Upper lobe of left lung (tissue), 6 donors: Measurements from ENCODE around the gene TMEFF1. TPM values are rescaled to one million over a fixed set of nuclear protein-coding genes. Genes with fewer than 3 reads are reported as not detected.

ENCODE experiments used
- ATAC-seq, 2 donors: fragments of 200-7000 bp; cut with Tn5 transposase; one replicate each; pipeline ENCODE4 v1.9.1; 2022; ENCODE audit warnings: mild to moderate bottlenecking in 2 of 2, moderate library complexity in 2 of 2; ENCODE audit not compliant: low FRiP score in 2 of 2
- DNase-seq, 2 donors: peaks; one replicate each; pipeline ENCODE4 v3.0.0-alpha.2; 2019 to 2020
- H3K27ac ChIP-seq, 4 donors: fragments of 200-600 bp; sonication (generic); one replicate each; pipeline ENCODE4 v1.5.1; 2016 to 2019
- H3K27me3 ChIP-seq, 4 donors: fragments of 200-600 bp; sonication (generic); one replicate each; pipeline ENCODE4 v1.5.1; 2017 to 2019
- H3K36me3 ChIP-seq, 4 donors: fragments of 200-600 bp; sonication (generic); one replicate each; pipeline ENCODE4 v1.5.1; 2016 to 2019
- H3K4me1 ChIP-seq, 4 donors: fragments of 200-600 bp; sonication (generic); one replicate each; pipeline ENCODE4 v1.5.1; 2018 to 2019
- H3K4me3 ChIP-seq, 4 donors: fragments of 200-600 bp; sonication (generic); one replicate each; pipeline ENCODE4 v1.5.1; 2017 to 2019; ENCODE audit warnings: mild to moderate bottlenecking in 2 of 4, moderate library complexity in 1 of 4
- H3K9me3 ChIP-seq, 4 donors: fragments of 200-600 bp; sonication (generic); one replicate each; pipeline ENCODE4 v1.5.1; 2018 to 2019
- EP300 ChIP-seq, 4 donors: sonication (generic); formaldehyde crosslinking; IDR thresholded peaks; one replicate each; pipeline ENCODE4 v1.5.1; 2017; ENCODE audit warnings: antibody characterized with exemption in 4 of 4, control low read depth in 2 of 4
- POLR2A ChIP-seq, 4 donors: fragments of 450-650 bp; IDR thresholded peaks; one replicate each; pipeline ENCODE4 v1.5.1; 2016 to 2017; ENCODE audit warnings: antibody characterized with exemption in 4 of 4, mild to moderate bottlenecking in 2 of 4
- POLR2AphosphoS5 ChIP-seq, 2 donors: sonication (generic); formaldehyde crosslinking; IDR thresholded peaks; one replicate each; pipeline ENCODE4 v1.5.1; 2017; ENCODE audit warnings: antibody characterized with exemption in 2 of 2
- WGBS, 2 donors: methylation state at CpG; one replicate each; pipeline ENCODE4 v1.1.5; 2017 to 2018; 5-methylcytosine and 5-hydroxymethylcytosine counted together
- total RNA-seq, 6 donors: library from RNA; depleted of rRNA in 4 of 6; stranded (reverse); fragments of >200 nt in 4 of 6; gene quantifications; one replicate each; pipeline versions ENCODE4 v1.1.0 to v1.2.1, GENCODE V29; 2016 to 2021
- TF ChIP-seq, protein P1 (sequence below), 6 experiments: fragments of 450-650 bp in 4 of 6; fragments of 200-600 bp in 2 of 6; sonication (generic) in 2 of 6; IDR thresholded peaks; one replicate each; pipeline ENCODE4 v1.5.1; 2016 to 2019; ENCODE audit warnings: antibody characterized with exemption in 6 of 6
- donor health status: DM: no; HTN: no; CAD: no; lungs with moderate emphysema.
- donor health status: DM: no; HTN: yes; CAD: no; lungs with severe emphysema.

The TMEFF1 gene
- total RNA-seq, 6 donors from 2014 or later = 0.11 to 0.30 (median 0.18) TPM; not detected in 2

- Histone ChIP-seq H3K4me1 (peaks cover 0 to 12% (median 5%) of the 10 kb centered on the region in 4 donors), H3K27ac (no peak overlapping the region), H3K9me3 (no peaks in the 10 kb centered on the region), H3K4me3 (no peak overlapping the region), H3K36me3 (peaks cover 0 to 12% (median 0%) of the 10 kb centered on the region in 4 donors), H3K27me3 (no peaks in the 10 kb centered on the region)
- TF ChIP-seq POLR2AphosphoS5 (IDR thresholded peaks at IDR 0.05) (no peak), EP300 (IDR thresholded peaks at IDR 0.05) (no peak), POLR2A (IDR thresholded peaks at IDR 0.05) (no peak)
- TF ChIP-seq, protein P1, sequence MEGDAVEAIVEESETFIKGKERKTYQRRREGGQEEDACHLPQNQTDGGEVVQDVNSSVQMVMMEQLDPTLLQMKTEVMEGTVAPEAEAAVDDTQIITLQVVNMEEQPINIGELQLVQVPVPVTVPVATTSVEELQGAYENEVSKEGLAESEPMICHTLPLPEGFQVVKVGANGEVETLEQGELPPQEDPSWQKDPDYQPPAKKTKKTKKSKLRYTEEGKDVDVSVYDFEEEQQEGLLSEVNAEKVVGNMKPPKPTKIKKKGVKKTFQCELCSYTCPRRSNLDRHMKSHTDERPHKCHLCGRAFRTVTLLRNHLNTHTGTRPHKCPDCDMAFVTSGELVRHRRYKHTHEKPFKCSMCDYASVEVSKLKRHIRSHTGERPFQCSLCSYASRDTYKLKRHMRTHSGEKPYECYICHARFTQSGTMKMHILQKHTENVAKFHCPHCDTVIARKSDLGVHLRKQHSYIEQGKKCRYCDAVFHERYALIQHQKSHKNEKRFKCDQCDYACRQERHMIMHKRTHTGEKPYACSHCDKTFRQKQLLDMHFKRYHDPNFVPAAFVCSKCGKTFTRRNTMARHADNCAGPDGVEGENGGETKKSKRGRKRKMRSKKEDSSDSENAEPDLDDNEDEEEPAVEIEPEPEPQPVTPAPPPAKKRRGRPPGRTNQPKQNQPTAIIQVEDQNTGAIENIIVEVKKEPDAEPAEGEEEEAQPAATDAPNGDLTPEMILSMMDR (IDR thresholded peaks at IDR 0.05) = no peak
- ATAC-seq (no peak), DNase-seq (no peak)
- 83 to 86% methylated on average over 19 of the region's 19 CpGs for WGBS, 2 donors
These were observed 31.0 kb upstream of the TMEFF1 start for GRCh38 chr9:100441911-100442361.

DNA sequence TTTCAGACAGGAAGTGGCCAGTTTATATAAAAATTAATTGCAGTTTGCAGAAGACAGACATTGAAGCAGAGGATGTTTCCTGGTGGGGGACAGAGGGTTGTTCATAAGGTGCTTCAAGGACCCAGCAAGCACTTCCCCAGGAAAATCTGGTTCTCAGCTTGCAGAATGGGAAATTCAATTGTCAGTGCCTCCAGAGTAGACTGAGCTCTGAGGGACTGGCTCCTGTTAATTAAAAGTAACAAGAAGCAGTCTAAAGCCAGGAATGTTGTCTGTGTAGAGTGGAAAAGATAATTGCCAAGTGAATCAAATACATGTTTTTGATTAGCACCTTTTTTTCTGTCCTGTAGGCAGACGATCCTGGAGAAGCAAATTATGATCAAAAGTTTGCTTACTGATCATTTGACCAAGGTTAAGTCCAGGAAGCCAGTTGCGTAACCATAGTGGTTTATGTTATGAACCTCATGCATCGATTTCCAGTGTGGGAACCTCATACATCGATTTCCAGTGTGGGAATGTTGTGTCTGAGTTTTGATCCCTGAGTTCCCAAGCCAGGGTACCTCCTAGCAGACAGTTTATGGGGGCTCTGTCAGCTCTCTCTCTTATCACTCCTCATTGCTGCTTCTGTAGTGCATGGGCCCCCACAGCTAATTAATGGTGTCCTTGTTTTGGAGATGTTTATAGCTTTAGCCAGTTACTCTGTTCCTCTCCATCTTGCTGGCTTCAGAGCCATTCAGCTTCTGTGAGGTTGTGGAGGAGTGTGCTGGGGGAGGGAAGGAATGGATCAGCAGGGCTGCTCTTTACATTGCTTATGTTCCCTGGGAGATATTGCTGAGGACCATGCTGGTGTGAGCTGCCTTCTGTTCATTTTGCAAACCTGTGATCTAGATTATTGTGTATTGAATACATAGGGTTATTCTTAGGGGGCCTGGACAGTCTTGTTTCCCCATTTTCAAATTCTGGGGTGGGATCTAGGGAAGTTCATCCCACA lies 28.9 kb upstream of the TMEFF1 start:
- Histone ChIP-seq H3K4me1 (peaks cover 0 to 13% (median 5%) of the 10 kb centered on the region in 4 donors), H3K27ac (no peak overlapping the region), H3K9me3 (no peaks in the 10 kb centered on the region), H3K36me3 (peaks cover 0 to 12% (median 0%) of the 10 kb centered on the region in 4 donors), H3K27me3 (no peaks in the 10 kb centered on the region), H3K4me3 (no peak overlapping the region)
- 43 to 56% methylated on average over 4 of the region's 4 CpGs for WGBS, 2 donors
- no peak for DNase-seq
- TF ChIP-seq, protein P1 (IDR thresholded peaks at IDR 0.05) = no peak
- no peak for TF ChIP-seq POLR2AphosphoS5 (IDR thresholded peaks at IDR 0.05)
- TF ChIP-seq POLR2A (IDR thresholded peaks at IDR 0.05) = no peak
- TF ChIP-seq EP300 (IDR thresholded peaks at IDR 0.05) = no peak
- ATAC-seq = no peak

- 89 to 94% methylated on average over 1 of the region's 1 CpG for WGBS, 2 donors
- Histone ChIP-seq H3K9me3 (no peaks in the 10 kb centered on the region), H3K4me3 (no peak overlapping the region), H3K27ac (no peak overlapping the region), H3K36me3 (peaks cover 0 to 12% (median 0%) of the 10 kb centered on the region in 4 donors), H3K27me3 (no peaks in the 10 kb centered on the region), H3K4me1 (peaks cover 0 to 13% (median 4%) of the 10 kb centered on the region in 4 donors)
- TF ChIP-seq POLR2A (IDR thresholded peaks at IDR 0.05) (no peak), EP300 (IDR thresholded peaks at IDR 0.05) (no peak), POLR2AphosphoS5 (IDR thresholded peaks at IDR 0.05) (no peak)
- TF ChIP-seq, protein P1 (IDR thresholded peaks at IDR 0.05) = no peak
- ATAC-seq (no peak), DNase-seq (no peak)
These were observed 27.6 kb upstream of the TMEFF1 start for GRCh38 chr9:100445161-100445902.

DNA sequence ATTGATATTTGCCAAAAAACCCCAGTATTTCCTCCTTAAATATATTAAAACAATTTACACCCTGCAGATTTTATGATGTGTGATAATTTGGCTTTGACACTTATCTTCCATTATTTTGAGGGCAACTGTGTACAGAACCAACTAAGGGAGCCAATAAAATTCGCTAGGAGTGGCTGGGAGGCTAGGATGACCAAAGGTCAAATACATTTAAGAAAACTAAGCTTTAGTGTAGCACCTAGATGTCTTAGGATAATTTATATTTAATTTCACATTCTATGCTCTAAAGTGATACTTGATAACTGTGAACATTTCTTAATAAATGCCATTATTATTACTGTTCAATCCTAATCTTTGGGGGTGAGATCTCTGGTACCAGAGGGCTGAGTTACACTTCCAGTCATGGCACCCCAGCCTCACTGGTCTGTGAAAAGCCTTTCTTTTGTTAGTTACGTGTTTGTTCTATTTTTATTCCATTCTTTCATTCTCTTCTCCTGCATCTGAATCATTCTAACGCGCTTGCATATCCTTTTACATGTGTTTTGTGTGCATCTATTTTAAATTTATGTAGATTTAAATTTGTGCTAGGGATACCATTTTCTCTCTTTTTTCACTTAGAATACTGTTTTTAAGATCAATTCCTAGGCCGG lies 26.9 kb upstream of the TMEFF1 start:
- H3K27ac ChIP-seq = no peak overlapping the region
- WGBS, 2 donors = 93 to 97% methylated on average over 5 of the region's 5 CpGs
- H3K4me1 ChIP-seq = peaks cover 0 to 13% (median 3%) of the 10 kb centered on the region in 4 donors
- H3K4me3 ChIP-seq = no peak overlapping the region
- ATAC-seq (no peak), DNase-seq (no peak)
- no peaks in the 10 kb centered on the region for H3K9me3 ChIP-seq
- no peak for TF ChIP-seq POLR2AphosphoS5 (IDR thresholded peaks at IDR 0.05)
- TF ChIP-seq EP300 (IDR thresholded peaks at IDR 0.05) = no peak
- TF ChIP-seq, protein P1 (IDR thresholded peaks at IDR 0.05) = no peak
- TF ChIP-seq POLR2A (IDR thresholded peaks at IDR 0.05) = no peak
- H3K27me3 ChIP-seq = no peaks in the 10 kb centered on the region
- peaks cover 0 to 17% (median 0%) of the 10 kb centered on the region in 4 donors for H3K36me3 ChIP-seq
